GM20431 (cell line): Measurements from ENCODE around the gene GPR37.

Source experiments
- in situ Hi-C: fragments of 300-500 bp; cut with MseI, MboI; formaldehyde crosslinking; loops from one replicate; pipeline ENCODE4 v1.15.0; 2020; ENCODE audit warnings: low sequenced_read_pairs; ENCODE audit not compliant: unreplicated experiment

The GPR37 gene

DNA sequence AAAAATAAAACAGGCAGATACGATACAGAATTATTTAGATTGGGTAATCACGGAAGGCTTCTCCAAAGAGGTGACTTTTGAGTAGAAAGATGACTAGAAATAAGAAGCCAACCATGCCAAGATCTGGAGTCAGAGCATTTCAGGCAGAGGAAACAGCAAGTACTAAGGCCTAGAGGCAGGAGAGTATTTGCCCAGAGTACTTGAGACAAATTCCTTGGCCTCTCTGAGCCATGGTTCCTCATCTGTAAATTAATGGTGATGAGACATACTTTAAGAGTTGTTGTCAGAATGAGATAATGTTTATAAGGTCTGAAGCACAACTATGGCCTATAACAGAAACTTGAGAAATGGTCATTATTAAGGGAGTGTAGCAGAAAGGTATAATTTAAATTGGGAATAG, 15.8 kb upstream of the GPR37 start:
- in situ Hi-C loops, result loop anchor here (25.0 kb wide), 1 partner anchor 619 kb away; no protein-coding TSS in a partner anchor

DNA sequence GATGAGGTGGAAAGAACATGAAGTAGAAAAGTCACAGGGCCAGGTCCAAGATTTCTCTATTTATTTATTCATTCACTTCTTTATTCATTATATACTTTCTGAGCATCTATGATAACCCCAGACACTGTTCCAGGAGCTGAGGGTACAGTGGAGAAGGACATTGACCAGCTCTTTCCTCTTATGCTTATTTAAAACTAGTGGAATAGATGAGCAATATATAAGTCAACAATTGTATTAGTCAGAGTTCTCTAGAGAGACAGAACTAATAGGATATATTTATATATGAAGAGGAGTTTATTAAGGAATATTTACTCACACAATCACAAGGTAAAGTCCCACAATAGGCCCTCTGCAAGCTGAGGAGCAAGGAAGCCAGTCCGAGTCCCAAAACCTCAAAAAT, 15.0 kb upstream of the GPR37 start:
- in situ Hi-C loops, result loop anchor here (25.0 kb wide), 1 partner anchor 618 kb away; no protein-coding TSS in a partner anchor

DNA sequence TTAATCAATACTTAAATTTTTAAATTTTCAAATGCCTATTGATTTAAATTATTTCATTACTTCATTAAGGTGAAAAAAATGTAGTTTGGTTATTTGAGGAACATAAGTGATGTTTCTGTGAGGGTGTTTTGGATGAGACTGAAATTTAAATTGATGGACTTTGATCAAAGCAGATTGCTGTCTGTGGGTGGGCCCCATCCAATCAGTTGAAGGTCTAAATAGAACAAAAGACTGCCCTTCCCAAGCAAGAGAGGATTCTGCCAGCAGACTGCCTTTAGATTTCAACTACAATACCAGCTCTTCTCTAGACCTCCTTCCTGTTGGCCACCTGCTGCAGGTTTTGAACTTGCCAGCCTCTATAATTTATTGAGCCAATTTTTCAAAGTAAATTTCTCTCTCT, 14.5 kb upstream of the GPR37 start:
- in situ Hi-C loops, result loop anchor here (25.0 kb wide), 1 partner anchor 618 kb away; no protein-coding TSS in a partner anchor

DNA sequence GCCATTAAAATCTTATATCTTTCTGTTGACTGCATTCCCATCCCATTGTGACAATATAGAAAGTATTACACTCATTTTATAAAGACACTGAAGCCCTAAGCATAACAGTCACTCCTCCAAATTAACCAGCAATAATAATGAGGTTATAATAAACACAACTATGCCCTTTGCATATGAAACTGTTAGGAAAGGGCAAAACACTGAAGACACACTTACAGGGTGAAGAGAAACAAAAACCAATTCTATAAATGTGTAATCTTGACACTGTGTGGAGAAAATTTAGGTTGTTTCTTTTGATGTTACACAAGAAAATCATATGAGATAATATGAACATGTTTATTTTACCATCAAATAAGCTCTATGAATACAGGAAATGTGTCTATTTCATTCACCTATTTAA, 14.0 kb upstream of the GPR37 start:
- in situ Hi-C loops, result loop anchor here (25.0 kb wide), 1 partner anchor 617 kb away; no protein-coding TSS in a partner anchor

DNA sequence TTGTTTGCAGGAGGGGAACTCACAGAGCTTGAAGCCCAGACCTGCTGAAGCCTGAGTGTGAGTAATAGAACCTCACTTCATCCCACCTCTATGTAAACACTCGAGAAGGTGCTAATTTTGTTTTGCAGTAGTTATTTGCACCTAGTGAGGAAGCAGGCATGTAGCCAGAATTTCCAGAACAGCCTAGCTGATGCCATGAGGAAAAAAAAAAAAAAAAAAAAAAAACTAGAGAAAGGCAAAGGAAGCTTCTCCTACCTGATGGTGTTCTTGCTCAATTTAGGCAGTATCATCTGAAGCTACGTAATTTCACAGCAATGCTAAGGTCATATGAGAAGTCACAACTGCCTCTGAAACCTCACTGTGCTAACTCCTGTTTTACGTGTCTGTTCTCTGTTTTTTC, 13.6 kb upstream of the GPR37 start:
- in situ Hi-C loops, result loop anchor here (25.0 kb wide), 1 partner anchor 617 kb away; no protein-coding TSS in a partner anchor

DNA sequence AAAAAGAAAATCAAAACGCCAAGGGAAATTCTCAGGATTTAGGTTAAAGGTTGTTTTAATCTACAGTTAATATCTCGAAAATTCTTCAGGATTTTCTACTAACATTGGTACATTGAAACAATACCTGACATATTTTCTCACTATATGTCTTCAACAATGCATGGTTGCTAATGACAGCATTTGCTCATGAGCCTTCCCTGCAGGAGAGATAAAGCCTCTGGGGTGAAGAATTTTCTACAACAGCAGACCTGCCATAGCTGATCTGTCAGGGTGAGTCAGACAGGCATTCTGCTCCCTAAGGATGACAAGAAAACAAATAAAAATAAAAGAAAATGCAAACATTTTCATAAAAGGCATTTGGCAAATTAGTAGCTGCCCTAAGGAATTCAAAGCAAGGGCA, 11.7 kb upstream of the GPR37 start:
- in situ Hi-C loops, result loop anchor here (25.0 kb wide), 1 partner anchor 615 kb away; no protein-coding TSS in a partner anchor

DNA sequence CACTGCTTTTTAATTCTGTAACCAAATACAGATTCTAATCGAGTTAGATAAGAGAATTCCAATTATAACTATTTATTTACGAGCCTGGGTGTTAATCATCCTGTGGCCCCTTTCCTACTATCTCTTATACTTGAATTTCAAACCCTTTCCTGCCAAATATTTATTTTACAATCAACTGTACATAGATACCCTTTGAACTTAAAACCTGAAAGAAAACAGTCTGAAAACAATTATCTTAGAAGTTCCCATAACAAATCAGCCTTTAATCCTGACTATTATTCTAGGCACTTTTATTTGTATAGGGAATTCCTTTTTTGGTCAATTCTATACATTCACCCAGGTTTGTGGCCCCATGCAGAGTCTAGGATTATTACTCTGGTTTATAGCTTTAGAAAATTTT, 10.6 kb upstream of the GPR37 start:
- in situ Hi-C loops, result loop anchor here (25.0 kb wide), 1 partner anchor 614 kb away; no protein-coding TSS in a partner anchor

DNA sequence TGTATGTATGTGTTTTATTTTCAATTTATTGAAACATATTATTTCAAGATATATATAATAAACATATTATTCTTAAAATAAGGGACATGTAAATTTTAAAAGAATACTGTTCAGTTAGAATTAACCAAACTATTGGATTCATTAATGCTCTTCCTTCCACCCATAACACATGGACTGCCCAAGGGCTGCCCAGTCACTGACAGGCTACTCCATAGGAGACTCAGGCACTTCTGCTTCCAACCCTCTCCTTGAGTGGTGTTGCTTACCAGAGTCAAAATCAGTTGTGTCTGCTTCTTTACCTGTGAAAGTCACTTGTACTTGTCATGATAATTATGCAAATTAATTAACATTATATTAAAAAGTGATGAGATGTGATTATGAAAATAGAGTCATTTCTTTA, 9.8 kb upstream of the GPR37 start:
- in situ Hi-C loops, result loop anchor here (25.0 kb wide), 1 partner anchor 613 kb away; no protein-coding TSS in a partner anchor

DNA sequence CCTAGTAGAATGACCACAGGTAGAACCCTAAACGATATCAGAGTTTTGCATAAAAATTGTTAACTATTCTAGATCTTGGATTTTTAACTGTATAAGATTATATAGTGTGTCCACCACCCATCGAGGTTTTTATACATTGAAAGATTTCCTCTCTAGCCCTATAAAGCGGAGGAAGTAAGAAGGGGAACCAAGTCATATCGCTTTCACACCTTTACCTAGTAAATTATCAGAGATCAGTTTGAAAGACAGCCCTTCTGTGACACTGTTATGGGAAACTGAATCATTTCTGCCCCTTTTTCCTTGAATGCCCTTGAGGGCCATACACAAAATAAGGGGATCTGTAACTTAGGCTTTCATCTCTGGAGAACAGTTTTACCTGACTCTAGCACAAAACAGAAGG, 8.3 kb upstream of the GPR37 start:
- in situ Hi-C loops, result no loop called here

DNA sequence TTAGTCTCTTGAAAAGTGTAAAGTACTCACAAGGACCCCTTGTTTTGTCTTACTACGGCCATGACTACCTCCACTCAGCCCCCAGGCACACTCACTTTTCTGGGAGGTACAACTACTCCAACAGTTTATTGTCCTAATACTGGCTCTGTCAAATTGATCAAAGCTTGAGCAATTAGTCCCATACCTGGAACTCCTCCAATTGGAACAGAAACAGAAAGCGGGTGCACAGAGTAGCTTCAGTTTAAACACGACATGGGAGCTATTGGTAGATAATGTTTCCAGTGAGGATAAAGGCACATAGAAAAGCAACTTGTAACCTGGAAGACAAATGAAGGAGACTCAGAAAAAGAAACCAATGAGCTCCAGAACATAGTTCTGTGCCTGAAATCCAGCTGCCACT, 7.7 kb upstream of the GPR37 start:
- in situ Hi-C loops, result no loop called here

DNA sequence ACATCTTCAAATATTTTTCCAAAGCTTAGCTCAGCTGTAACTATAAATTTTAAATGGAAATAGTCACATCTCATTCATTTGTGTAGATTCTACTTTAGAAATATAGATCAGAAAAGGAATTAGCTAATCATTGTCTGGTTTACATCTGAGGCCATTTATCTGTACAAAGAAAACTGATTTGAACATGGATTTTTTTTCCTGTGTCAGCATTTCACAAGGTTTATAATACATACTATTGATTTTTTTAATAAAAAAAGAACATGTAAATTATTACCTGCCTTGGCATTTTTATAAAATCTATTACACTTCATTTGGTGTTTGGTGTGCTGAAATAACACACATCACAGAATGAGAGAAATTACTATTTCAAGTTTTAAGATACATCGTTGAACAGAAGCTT, 3.5 kb upstream of the GPR37 start:
- in situ Hi-C loops, result no loop called here

DNA sequence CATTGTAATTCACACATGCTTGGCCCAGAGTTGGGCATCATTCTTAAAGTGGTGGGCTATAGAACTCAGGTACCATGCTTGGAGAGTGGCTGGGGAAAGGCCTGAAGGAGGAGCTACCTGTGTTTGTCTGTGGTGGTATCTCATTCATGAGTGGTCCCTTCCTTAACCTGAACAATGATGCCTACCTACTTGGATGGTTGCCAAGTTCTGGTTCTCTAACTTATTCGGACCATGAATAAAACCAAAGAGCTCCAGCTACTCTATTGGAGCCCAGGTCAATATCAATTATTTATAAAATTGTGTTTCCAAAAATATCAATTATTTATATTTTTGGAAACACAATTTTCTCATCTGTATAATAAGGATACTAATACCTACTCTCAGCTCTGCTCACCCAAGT, 2.9 kb upstream of the GPR37 start:
- in situ Hi-C loops, result no loop called here

DNA sequence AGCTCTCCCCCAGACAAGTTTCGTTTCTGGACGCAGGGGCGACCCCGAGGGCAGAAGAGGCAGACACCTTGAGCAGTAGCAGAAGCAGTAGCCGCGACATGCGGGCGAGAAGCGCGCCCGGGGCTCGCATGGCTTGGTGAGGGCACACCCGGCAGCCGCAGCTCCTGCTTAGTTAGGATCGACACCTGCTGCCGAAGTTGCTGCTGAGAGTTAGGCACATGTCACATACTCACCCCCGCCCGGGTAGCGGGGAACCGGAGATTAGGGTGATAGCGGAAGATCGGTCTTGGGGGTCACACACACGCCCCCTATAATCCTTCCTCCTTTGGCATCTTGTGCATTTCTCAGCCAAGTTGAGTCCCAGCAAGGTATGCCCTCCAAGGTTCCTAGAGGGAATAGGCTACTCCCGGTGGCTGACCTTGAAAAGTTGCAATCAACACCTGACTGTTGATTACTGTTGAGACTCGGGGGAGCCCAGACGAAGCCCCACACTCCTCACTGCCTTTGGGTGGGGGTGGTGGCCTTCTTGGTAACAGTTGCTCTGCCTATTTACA, 668 bp downstream of the GPR37 start:
- in situ Hi-C loops, result no loop called here

DNA sequence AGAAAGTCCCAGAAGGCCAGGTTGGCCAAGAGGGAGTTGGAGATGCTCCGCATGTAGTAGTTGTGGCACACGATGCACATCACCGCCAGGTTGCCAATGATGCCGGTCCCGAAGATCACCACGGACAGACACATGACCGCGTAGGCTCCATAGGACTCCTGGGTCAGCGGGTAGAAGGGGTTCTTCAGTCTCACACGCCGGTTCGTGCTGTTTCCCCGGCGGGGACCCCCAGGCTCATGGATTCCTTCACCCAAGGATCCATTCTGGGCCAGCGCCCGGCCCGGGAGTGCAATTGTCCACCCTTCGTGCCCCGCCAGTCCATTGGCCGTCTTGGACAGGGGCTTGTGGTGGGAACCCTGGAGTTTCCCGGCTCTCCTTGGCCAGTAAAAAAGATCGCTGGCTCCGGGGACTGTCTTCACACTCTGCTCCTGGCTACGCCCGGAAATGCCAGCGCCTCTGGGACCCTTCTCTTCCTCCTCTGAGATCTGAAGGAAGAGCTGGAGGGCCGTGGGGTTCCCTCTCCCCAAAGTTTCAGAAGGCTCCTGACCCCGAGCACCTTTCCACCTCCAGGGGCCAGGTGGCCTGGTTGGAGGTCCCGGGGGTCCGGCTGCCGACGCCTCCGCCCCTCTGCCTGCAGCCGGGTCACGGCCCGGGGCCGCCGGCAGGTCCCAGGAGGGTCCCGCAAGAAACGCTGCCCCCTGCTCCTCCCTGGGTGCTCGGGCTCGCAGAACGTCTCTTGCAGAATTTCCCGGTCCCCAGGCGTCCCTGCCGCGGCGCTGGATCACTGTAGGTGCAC, 1.3 kb downstream of the GPR37 start:
- in situ Hi-C loops, result no loop called here

DNA sequence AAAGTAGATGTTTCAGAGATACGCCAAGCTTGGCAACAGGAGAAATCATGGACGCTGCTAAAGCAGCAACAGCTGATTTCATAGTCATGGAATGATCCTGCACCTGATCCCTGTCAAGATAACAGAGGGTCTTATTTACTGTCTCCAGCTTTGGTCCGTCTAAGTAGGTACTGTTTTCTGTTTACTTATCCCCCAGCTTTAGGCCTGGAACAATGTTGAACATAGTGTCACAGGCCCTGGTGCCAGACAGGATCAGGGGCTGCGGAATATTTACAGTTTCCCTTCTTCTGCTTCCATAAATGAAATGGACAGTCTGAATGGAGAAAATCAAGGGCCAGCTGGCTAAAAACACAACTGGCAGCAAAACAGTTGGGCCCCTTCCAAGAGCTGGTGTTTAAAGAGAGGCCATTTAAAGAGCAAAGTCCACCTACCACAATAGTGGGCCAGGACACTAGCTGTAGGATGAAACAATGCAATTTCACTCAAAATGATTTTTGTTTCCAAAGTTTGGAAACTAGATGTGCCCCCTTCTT, 2.9 kb downstream of the GPR37 start:
- in situ Hi-C loops, result no loop called here

DNA sequence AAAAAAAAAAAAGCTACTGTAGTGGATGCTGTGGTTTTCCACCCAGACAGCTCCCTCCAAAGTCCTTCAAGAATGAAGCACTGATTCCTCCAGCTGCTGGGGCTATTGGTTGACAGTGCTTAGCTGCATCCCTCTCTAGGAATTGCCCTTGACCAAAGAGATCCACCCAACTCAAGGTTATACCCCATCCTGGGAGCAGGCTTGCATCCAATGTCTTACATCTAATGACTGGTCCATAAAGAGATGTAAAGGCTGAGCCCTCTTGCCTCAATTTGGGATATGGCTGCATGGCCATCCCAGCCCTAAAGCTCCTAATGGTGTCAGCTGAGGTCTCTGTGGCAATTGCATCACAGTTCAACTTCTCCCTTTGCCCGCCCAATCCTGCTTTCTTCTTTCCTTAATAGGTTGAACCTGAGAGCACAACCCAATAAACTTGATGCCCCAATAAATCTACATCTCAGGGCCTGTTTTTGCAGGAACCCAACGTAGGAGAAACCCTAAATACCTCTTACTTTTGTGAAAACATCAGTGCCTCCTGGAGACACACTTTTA, 4.4 kb downstream of the GPR37 start:
- in situ Hi-C loops, result no loop called here

DNA sequence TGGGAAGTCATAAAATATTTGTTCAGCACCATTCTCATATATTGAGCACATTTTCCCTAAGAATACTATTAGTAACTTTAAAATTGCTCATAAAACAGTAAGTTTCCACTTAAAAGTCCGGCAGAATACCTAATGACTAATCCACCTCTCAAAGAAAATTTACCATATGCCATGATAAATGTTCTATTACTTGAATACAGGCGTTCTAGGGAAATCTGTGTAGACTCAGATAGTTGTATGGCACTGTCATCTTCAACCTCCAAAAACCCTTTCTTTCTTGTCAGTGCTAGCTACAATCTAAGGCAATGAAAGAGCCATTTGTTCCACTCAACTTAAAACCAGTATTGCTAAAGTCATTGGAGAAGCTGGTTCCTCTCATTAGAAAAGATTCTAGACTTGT, 7.3 kb downstream of the GPR37 start:
- in situ Hi-C loops, result no loop called here

DNA sequence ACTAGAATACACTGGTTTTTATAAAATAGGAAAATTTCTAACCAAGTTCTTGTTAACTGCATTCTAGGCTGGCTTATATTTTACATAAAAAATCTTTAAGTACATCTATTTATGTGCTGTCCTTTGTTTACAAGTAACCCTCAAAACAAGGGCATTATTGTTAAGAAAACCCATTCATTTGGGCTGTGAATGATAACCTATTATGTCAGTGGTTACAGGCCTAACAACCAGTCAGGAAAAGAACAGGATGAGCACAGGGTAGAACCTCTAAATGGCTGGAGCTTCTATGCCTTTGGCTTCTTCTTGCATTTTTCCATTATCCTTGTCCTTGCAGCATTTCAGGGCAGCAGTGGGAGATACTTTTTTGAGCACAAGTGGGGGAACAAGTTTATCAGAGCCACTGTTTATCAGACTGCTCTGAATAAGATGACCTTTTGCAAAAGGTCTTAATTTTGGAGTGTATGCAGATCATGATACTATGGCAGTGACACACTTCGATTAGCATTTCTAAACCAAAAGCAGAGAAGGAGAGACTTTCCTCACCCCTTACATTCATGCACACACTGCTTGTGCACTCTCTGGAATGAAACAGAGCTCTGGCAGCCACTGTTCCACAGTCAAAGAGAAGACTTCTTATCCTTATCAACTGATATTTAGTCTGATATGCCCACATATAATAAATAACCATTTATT, 10.9 kb downstream of the GPR37 start:
- in situ Hi-C loops, result no loop called here

DNA sequence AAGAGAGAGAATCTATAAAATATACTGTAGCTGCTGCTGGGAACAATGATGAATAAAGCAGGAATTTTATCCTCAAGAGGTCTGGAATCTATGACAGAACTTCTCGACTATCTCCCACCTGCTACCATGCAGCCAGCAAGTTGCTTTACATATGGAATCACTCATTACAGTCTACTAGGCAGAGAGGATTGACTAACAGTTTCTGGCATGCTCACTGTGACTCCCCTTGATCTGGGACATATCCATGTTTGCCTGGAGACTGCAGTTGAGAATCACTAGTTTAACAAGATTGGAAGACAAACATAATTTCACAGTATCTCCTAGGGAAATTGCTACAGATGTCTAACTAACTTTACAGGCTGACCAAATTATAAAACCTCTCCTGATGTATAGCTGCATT, 13.3 kb downstream of the GPR37 start:
- in situ Hi-C loops, result no loop called here

DNA sequence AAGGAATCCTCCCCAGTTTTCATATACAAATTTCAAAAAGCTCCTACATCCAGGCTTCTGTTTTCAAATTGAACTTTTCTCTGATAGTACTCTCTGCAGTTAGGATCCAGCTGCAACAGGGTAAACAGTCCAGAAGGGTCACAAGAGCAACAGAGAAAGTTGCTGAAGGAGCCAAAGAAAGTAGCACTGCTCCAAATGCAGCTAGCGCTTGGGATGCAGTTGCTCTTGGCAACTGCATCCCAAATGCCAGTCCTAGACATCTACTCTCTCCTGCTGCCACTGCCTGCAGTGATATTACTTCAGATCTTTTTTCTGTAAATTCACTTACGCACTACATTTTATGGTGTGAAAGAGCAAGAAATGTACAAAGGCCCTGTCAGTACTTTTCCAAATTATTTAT, 14.6 kb downstream of the GPR37 start:
- in situ Hi-C loops, result no loop called here
